Endothelial cell of umbilical vein (primary cell): ENCODE measurements around the gene SLC22A4. TPM values are rescaled to one million over a fixed set of nuclear protein-coding genes. Genes with fewer than 3 reads are reported as not detected.

Experiments
- Bru-seq: library from RNA; stranded (reverse); fragments of 400-500 nt; gene quantifications from one replicate; lab custom pipeline; 2021; lab: Mats Ljungman, UMichigan
- BruChase-seq, 2 experiments: library from RNA; stranded (reverse); fragments of 400-500 nt; gene quantifications; one replicate each; lab custom pipeline; 2021; lab: Mats Ljungman, UMichigan
- BruUV-seq: library from RNA; stranded (reverse); fragments of 400-500 nt; replicated peaks from 2 replicates; lab custom pipeline; 2021; lab: Mats Ljungman, UMichigan
- CTCF ChIA-PET: fragments of 300-600, 350-600 bp; sonication (Branson Sonifier 250); formaldehyde crosslinking; loops from one replicate; lab custom pipeline; 2021; ENCODE audit warnings: antibody characterized with exemption, inconsistent platforms; lab: Charles Lee
- POLR2A ChIA-PET: fragments of 300-600, 350-600 bp; sonication (Branson Sonifier 250); formaldehyde crosslinking; loops from one replicate; lab custom pipeline; 2021; ENCODE audit warnings: antibody characterized with exemption, inconsistent platforms; lab: Charles Lee
- DNase-seq: peaks from one replicate; pipeline ENCODE4 v3.0.0-alpha.2; 2011; ENCODE audit warnings: low read depth, low spot score
- FAIRE-seq: peaks from 2 replicates; lab custom pipeline; 2011; peaks lifted over from hg19 to GRCh38; lab: Jason Lieb, UNC
- H2AFZ ChIP-seq: 2 replicates; pipeline ENCODE4 v1.6.0; 2012; ENCODE audit warnings: low read depth, low read length, control low read depth, inconsistent platforms
- H3K27ac ChIP-seq: 2 replicates; pipeline ENCODE4 v1.5.1; 2011; ENCODE audit warnings: low read depth, mild to moderate bottlenecking, control low read depth, low read length, moderate library complexity; ENCODE audit not compliant: insufficient read depth
- H3K27me3 ChIP-seq, 2 experiments: 2 replicates each; pipeline versions ENCODE4 v1.6.0 to v1.6.1; 2011; ENCODE audit warnings: low read length in 2 of 2, mixed read lengths in 1 of 2; ENCODE audit not compliant: control insufficient read depth in 2 of 2, insufficient read depth in 2 of 2
- H3K36me3 ChIP-seq, 2 experiments: 2 replicates in 1 of 2; 3 replicates in 1 of 2; pipeline ENCODE4 v1.5.1; 2011; ENCODE audit warnings: low read length in 2 of 2, mild to moderate bottlenecking in 1 of 2, moderate library complexity in 1 of 2; ENCODE audit not compliant: control insufficient read depth in 2 of 2, insufficient read depth in 2 of 2; ENCODE audit errors: extremely low read depth in 1 of 2
- H3K4me1 ChIP-seq: 3 replicates; pipeline ENCODE4 v1.5.1; 2011; ENCODE audit warnings: mild to moderate bottlenecking, low read length; ENCODE audit not compliant: control insufficient read depth, insufficient read depth; ENCODE audit errors: extremely low read depth
- H3K4me2 ChIP-seq: 2 replicates; pipeline ENCODE4 v1.6.1; 2011; ENCODE audit warnings: low read length, control low read depth, mixed read lengths; ENCODE audit not compliant: insufficient read depth
- H3K4me3 ChIP-seq, 3 experiments: fragments of 200-600 bp in 1 of 3; sonication (generic), shearing (Covaris generic) in 1 of 3; replicated peaks in 1 of 3; 2 replicates each; pipeline ENCODE4 v1.5.1; 2011 to 2016; ENCODE audit warnings: control low read depth in 3 of 3, low read length in 3 of 3, mild to moderate bottlenecking in 2 of 3, inconsistent platforms in 1 of 3, low read depth in 1 of 3, moderate library complexity in 1 of 3; ENCODE audit not compliant: insufficient read depth in 1 of 3
- H3K79me2 ChIP-seq: 2 replicates; pipeline ENCODE4 v1.6.0; 2012; ENCODE audit warnings: low read length, inconsistent platforms; ENCODE audit not compliant: control insufficient read depth, insufficient read depth
- H3K9ac ChIP-seq: replicated peaks from 2 replicates; pipeline ENCODE3; 2011; ENCODE audit warnings: low read length, control low read depth; ENCODE audit not compliant: insufficient read depth; ENCODE audit errors: extremely low read depth
- H3K9me1 ChIP-seq: replicated peaks from 3 replicates; pipeline ENCODE4 v1.6.0; 2011; ENCODE audit warnings: mild to moderate bottlenecking, low read length; ENCODE audit not compliant: control insufficient read depth, insufficient read depth; ENCODE audit errors: extremely low read depth
- H3K9me3 ChIP-seq: replicated peaks from 2 replicates; pipeline ENCODE4 v1.5.1; 2012; ENCODE audit warnings: low read length, inconsistent platforms; ENCODE audit not compliant: control insufficient read depth, insufficient read depth
- H4K20me1 ChIP-seq: replicated peaks from 2 replicates; pipeline ENCODE3; 2011; ENCODE audit warnings: mild to moderate bottlenecking, low read length; ENCODE audit not compliant: control insufficient read depth, insufficient read depth; ENCODE audit errors: extremely low read depth
- EZH2 ChIP-seq: IDR thresholded peaks from 2 replicates; pipeline ENCODE4 v1.6.1; 2012; ENCODE audit warnings: borderline replicate concordance, low read depth, mild to moderate bottlenecking, moderate library complexity, low read length, inconsistent platforms; ENCODE audit not compliant: severe bottlenecking
- FOS ChIP-seq: IDR thresholded peaks from 2 replicates; pipeline ENCODE4 v1.6.1; 2011; ENCODE audit warnings: mild to moderate bottlenecking, low read length, moderate library complexity, borderline replicate concordance; ENCODE audit not compliant: insufficient read depth
- POLR2A ChIP-seq: IDR thresholded peaks from 2 replicates; pipeline ENCODE4 v1.6.1; 2012; ENCODE audit warnings: low read depth, mild to moderate bottlenecking, control low read depth, low read length
- POLR2AphosphoS5 ChIP-seq: IDR thresholded peaks from 2 replicates; pipeline ENCODE4 v1.6.1; 2012; ENCODE audit warnings: low read depth, mild to moderate bottlenecking, control low read depth, low read length, moderate library complexity; ENCODE audit not compliant: insufficient read depth
- dilution Hi-C: fragments of 300-500 bp; cut with MboI; formaldehyde crosslinking; loops from one replicate; pipeline ENCODE4 v1.15.0; 2019; ENCODE audit warnings: low sequenced_read_pairs; ENCODE audit not compliant: extremely low pct_ligation_motif_present
- intact Hi-C: fragments of 100-400 bp; cut with micrococcal nuclease; formaldehyde crosslinking; loops from one replicate; pipeline ENCODE4 v1.10.0; 2022
- long read RNA-seq: library from polyadenylated mRNA; stranded (forward); transcript quantifications from one replicate; pipeline ENCODE4 v2.0.0, GENCODE V29; 2021
- polyA minus RNA-seq, 3 experiments: library from RNA; depleted of rRNA, polyadenylated mRNA; stranded (reverse); fragments of >200 nt; gene quantifications; 1 replicate in 1 of 3; 2 replicates in 2 of 3; pipeline ENCODE4 v1.2.3, GENCODE V29; 2011
- polyA plus RNA-seq, 4 experiments: library from polyadenylated mRNA; depleted of rRNA in 3 of 4; stranded (reverse) in 3 of 4; unstranded in 1 of 4; fragments of >200 nt; gene quantifications; 2 replicates each; pipeline versions ENCODE4 v1.2.1 to v1.2.3, GENCODE V29; 2011 to 2012; ENCODE audit warnings: missing spikeins in 1 of 4
- total RNA-seq: library from RNA; stranded (reverse); gene quantifications from 2 replicates; pipeline ENCODE4 v1.2.3, GENCODE V29; 2021
- TF ChIP-seq, protein P1 (sequence below): IDR thresholded peaks from 2 replicates; pipeline ENCODE4 v1.6.1; 2011; ENCODE audit not compliant: insufficient read depth, insufficient read length

SLC22A4 gene
- total RNA-seq (4.9 and 5.4 TPM in 2 replicates), polyA plus RNA-seq (6.3 and 6.9 TPM in 2 replicates), polyA minus RNA-seq (9.0 and 9.4 TPM in 2 replicates), Bru-seq, nascent RNA (percentile 63 among the genes with signal in this experiment), BruChase-seq, experiment 1, labeled RNA remaining after a 6-hour chase (percentile 54 among the genes with signal in this experiment), BruChase-seq, experiment 2, labeled RNA remaining after a 2-hour chase (percentile 61 among the genes with signal in this experiment)
- polyA plus RNA-seq (2011; cell fraction: cytosol; rRNA removed), result 3.2 and 3.8 TPM in 2 replicates
- 12.0 and 12.8 TPM in 2 replicates for polyA plus RNA-seq (2011; cell fraction: nucleus; rRNA removed)
- 1.6 and 3.0 TPM in 2 replicates for polyA plus RNA-seq (2012)
- 2.6 TPM for polyA minus RNA-seq (2011; cell fraction: cytosol; rRNA and poly(A)+ RNA removed)
- 8.3 and 12.3 TPM in 2 replicates for polyA minus RNA-seq (2011; cell fraction: nucleus; rRNA and poly(A)+ RNA removed)
- long read RNA-seq, transcript SLC22A4-201 (10 exons, 2,201 nt), result major isoform, 8 of 11 reads
- long read RNA-seq, partial matches to known transcripts, result 0 of 11 reads
- long read RNA-seq, other reads (novel, unspliced or antisense), result 3 of 11 reads

DNA sequence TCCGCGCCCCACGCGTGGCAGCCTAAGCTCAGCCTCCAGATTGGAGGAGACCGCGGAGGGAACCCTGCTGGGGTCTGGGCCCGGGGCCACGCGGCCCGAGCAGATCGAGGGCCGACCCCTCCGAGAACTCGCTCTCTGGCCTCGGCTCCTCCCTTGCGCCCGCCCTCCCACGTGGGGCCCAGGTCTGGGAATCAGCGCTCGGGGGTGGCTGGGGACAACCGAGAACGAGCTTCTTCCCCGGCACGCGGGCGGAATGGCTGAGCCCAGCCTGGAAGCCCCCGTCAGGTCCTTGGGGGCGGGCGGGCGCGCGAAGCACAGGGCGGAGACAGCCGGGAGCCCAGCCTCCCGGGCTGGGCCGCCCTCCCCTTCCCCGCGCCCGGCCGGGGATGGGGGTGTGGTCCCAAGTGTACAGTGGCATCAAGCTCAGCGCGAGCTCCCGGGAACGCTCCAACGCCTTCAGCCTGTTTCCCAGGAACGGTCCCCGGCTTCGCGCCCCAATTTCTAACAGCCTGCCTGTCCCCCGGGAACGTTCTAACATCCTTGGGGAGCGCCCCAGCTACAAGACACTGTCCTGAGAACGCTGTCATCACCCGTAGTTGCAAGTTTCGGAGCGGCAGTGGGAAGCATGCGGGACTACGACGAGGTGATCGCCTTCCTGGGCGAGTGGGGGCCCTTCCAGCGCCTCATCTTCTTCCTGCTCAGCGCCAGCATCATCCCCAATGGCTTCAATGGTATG is at the start of gene SLC22A4:
Gene SLC22A4, plus strand, starts transcription at position 403 of the 736 bp plus-strand sequence. Its CDS starts 223 bp downstream, at position 626.
- Histone ChIP-seq H3K4me3 (peak within 1 kb of the TSS; percentile 37 to 72 (median 70)), H3K27ac (peak within 1 kb of the TSS; percentile 93), H3K9ac (peak within 1 kb of the TSS; percentile 95), H3K4me2 (peak within 1 kb of the TSS; percentile 79), H3K4me1 (peaks cover 25% of the 10 kb centered on the region), H3K9me3 (no peaks in the 10 kb centered on the region), H4K20me1 (no peaks in the 10 kb centered on the region), H3K36me3 (no peaks in the 10 kb centered on the region), H3K9me1 (no peaks in the 10 kb centered on the region), H3K79me2 (peaks cover 10% of the 10 kb centered on the region), H2AFZ (peak within 1 kb of the TSS; percentile 95), H3K27me3 (no peaks in the 10 kb centered on the region)
- BruUV-seq, result no TSS peak
- CTCF ChIA-PET, result interaction anchor here (0.6 to 3.3 kb wide), 29 partner anchors 9 to 526 kb away, joined by 3 to 36 read pairs (median 5); partner anchors contain the start of genes PDLIM4 and SLC22A5
- TF ChIP-seq FOS (no peak), POLR2A (peak; percentile 68), EZH2 (no peak), POLR2AphosphoS5 (peak; percentile 76)
- TF ChIP-seq, protein P1, sequence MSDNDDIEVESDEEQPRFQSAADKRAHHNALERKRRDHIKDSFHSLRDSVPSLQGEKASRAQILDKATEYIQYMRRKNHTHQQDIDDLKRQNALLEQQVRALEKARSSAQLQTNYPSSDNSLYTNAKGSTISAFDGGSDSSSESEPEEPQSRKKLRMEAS, result peak; percentile 79
- peak; percentile 98 for FAIRE-seq
- intact Hi-C loops, result loop anchor here (1.0 to 10.0 kb wide), 8 partner anchors 22 to 531 kb away; partner anchors contain the start of genes IRF1, P4HA2 and SLC22A5
- POLR2A ChIA-PET, result interaction anchor here (1.0 to 1.3 kb wide), 7 partner anchors 13 to 196 kb away, joined by 3 to 7 read pairs (median 3); partner anchors contain the start of genes IRF1 and SLC22A5
- DNase-seq, result peak; percentile 96
- dilution Hi-C loops, result no loop called here
